DND-41 (cell line): ENCODE measurements around the gene TMEM209.

Source experiments
- EZH2 ChIP-seq: IDR thresholded peaks from 3 replicates; pipeline ENCODE4 v1.6.1; 2012; ENCODE audit warnings: borderline replicate concordance, low read depth, mild to moderate bottlenecking, moderate library complexity, low read length, inconsistent platforms; ENCODE audit not compliant: severe bottlenecking
- TF ChIP-seq, protein P1 (sequence below): IDR thresholded peaks from 2 replicates; pipeline ENCODE4 v1.5.1; 2012; ENCODE audit warnings: borderline replicate concordance, low read length, moderate library complexity, mild to moderate bottlenecking; ENCODE audit not compliant: poor library complexity, severe bottlenecking; ENCODE audit errors: extremely low read depth

DNA sequence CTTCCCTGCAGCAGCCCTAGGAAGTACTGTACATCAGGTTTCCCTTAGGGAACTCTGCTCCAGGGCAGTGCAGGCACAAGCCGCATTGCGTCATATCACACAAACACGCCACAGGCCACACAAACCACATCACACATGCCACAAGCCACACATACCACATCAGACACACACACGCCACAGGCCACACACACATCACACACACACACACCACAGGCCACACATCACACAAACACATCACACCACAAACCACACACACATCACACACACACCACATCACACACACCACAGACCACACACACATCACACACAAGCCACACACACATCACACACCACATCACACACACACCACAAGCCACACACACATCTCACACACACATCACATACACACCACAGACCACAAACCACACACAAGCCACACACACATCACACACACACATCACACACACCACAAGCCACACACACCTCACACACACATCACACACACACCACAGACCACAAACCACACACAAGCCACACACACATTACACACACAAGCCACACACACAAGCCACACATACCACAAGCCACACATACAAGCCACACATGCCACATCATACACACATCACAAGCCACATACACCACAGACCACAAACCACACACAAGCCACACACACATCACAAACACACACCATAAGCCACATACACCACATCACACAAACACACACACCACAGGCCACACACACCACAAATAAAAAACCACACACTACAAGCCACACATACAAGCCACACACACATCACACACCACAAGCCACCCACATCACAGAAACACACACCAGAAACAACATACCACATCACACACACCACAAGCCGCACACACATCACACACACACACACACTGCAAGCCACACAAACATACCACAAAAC is 53.4 kb downstream of the TMEM209 start:
- TF ChIP-seq, protein P1, sequence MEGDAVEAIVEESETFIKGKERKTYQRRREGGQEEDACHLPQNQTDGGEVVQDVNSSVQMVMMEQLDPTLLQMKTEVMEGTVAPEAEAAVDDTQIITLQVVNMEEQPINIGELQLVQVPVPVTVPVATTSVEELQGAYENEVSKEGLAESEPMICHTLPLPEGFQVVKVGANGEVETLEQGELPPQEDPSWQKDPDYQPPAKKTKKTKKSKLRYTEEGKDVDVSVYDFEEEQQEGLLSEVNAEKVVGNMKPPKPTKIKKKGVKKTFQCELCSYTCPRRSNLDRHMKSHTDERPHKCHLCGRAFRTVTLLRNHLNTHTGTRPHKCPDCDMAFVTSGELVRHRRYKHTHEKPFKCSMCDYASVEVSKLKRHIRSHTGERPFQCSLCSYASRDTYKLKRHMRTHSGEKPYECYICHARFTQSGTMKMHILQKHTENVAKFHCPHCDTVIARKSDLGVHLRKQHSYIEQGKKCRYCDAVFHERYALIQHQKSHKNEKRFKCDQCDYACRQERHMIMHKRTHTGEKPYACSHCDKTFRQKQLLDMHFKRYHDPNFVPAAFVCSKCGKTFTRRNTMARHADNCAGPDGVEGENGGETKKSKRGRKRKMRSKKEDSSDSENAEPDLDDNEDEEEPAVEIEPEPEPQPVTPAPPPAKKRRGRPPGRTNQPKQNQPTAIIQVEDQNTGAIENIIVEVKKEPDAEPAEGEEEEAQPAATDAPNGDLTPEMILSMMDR: no peak
- TF ChIP-seq EZH2: no peak
